ENCODE data around the gene JAKMIP2.

The JAKMIP2 gene

GRCh38 chr5:147819261-147819770 is 36.8 kb upstream of the JAKMIP2 start:
- Histone ChIP-seq H3K36me3 (ENCODE audit: insufficient read depth, low read length) (no peaks in the 10 kb centered on the region), H3K9ac (ENCODE audit: low read depth, low read length, poor library complexity, severe bottlenecking) (no peak overlapping the region)

GRCh38 chr5:147818290-147818689 is 35.8 kb upstream of the JAKMIP2 start:
- Histone ChIP-seq H3K27me3 (ENCODE audit: insufficient read depth, low read length, poor library complexity, severe bottlenecking) (no peaks in the 10 kb centered on the region), H3K4me3 (ENCODE audit: low read length, poor library complexity, severe bottlenecking) (no peak overlapping the region), H3K9ac (ENCODE audit: low read depth, low read length, poor library complexity, severe bottlenecking) (no peak overlapping the region), H3K36me3 (ENCODE audit: insufficient read depth, low read length) (no peaks in the 10 kb centered on the region), H3K4me1 (ENCODE audit: insufficient read depth, low read length, poor library complexity, severe bottlenecking) (no peaks in the 10 kb centered on the region), H3K9me3 (ENCODE audit: insufficient read depth, low read depth, low read length) (no peaks in the 10 kb centered on the region), H3K79me2 (ENCODE audit: insufficient read depth, low read length) (no peaks in the 10 kb centered on the region), H3K4me2 (ENCODE audit: low read depth, low read length, poor library complexity, severe bottlenecking) (no peak overlapping the region), H3F3A (ENCODE audit: low read depth) (no peaks in the 10 kb centered on the region), H2AFZ (ENCODE audit: low read length) (0 out of 2 replicates have a peak overlapping the region, but pooled peaks have one; percentile 6), H3K9me2 (replicated peaks; ENCODE audit: low read depth, low read length) (no peaks in the 10 kb centered on the region), H4K20me1 (ENCODE audit: insufficient read depth, low read length, poor library complexity, severe bottlenecking) (no peaks in the 10 kb centered on the region)
- TF ChIP-seq CTCF (conservative IDR thresholded peaks at IDR 0.05; ENCODE audit: low read length) (no peak), EZH2phosphoT487 (IDR thresholded peaks at IDR 0.05; ENCODE audit: borderline replicate concordance) (no peak)

More at GRCh38 chr5:147819261-147819770, 36.8 kb upstream of the JAKMIP2 start:
- Histone ChIP-seq H3F3A (ENCODE audit: low read depth) (no peaks in the 10 kb centered on the region), H3K27me3 (ENCODE audit: insufficient read depth, low read length, poor library complexity, severe bottlenecking) (no peaks in the 10 kb centered on the region), H3K79me2 (ENCODE audit: insufficient read depth, low read length) (no peaks in the 10 kb centered on the region), H3K4me2 (ENCODE audit: low read depth, low read length, poor library complexity, severe bottlenecking) (no peak overlapping the region), H3K4me3 (ENCODE audit: low read length, poor library complexity, severe bottlenecking) (no peak overlapping the region), H2AFZ (ENCODE audit: low read length) (no peak overlapping the region), H3K4me1 (ENCODE audit: insufficient read depth, low read length, poor library complexity, severe bottlenecking) (no peaks in the 10 kb centered on the region), H4K20me1 (ENCODE audit: insufficient read depth, low read length, poor library complexity, severe bottlenecking) (no peaks in the 10 kb centered on the region), H3K9me3 (ENCODE audit: insufficient read depth, low read depth, low read length) (no peaks in the 10 kb centered on the region), H3K9me2 (replicated peaks; ENCODE audit: low read depth, low read length) (no peaks in the 10 kb centered on the region)
- TF ChIP-seq CTCF (conservative IDR thresholded peaks at IDR 0.05; ENCODE audit: low read length) (no peak), EZH2phosphoT487 (IDR thresholded peaks at IDR 0.05; ENCODE audit: borderline replicate concordance) (no peak)

GRCh38 chr5:147813696-147814095 is 31.2 kb upstream of the JAKMIP2 start:
- no peaks in the 10 kb centered on the region for H3K27me3 ChIP-seq (ENCODE audit: insufficient read depth, low read length, poor library complexity, severe bottlenecking)
- no peak for TF ChIP-seq CTCF (conservative IDR thresholded peaks at IDR 0.05; ENCODE audit: low read length)
- no peak for TF ChIP-seq EZH2phosphoT487 (IDR thresholded peaks at IDR 0.05; ENCODE audit: borderline replicate concordance)
- H3K4me1 ChIP-seq (ENCODE audit: insufficient read depth, low read length, poor library complexity, severe bottlenecking) = no peaks in the 10 kb centered on the region
- H3F3A ChIP-seq (ENCODE audit: low read depth) = no peaks in the 10 kb centered on the region
- no peaks in the 10 kb centered on the region for H4K20me1 ChIP-seq (ENCODE audit: insufficient read depth, low read length, poor library complexity, severe bottlenecking)
- no peak overlapping the region for H2AFZ ChIP-seq (ENCODE audit: low read length)
- no peaks in the 10 kb centered on the region for H3K9me3 ChIP-seq (ENCODE audit: insufficient read depth, low read depth, low read length)
- no peak overlapping the region for H3K9ac ChIP-seq (ENCODE audit: low read depth, low read length, poor library complexity, severe bottlenecking)
- no peaks in the 10 kb centered on the region for H3K9me2 ChIP-seq (replicated peaks; ENCODE audit: low read depth, low read length)
- no peak overlapping the region for H3K4me2 ChIP-seq (ENCODE audit: low read depth, low read length, poor library complexity, severe bottlenecking)
- no peak overlapping the region for H3K4me3 ChIP-seq (ENCODE audit: low read length, poor library complexity, severe bottlenecking)
- H3K79me2 ChIP-seq (ENCODE audit: insufficient read depth, low read length) = no peaks in the 10 kb centered on the region
- no peaks in the 10 kb centered on the region for H3K36me3 ChIP-seq (ENCODE audit: insufficient read depth, low read length)
